ENCODE results near the gene MYBL2.

MYBL2 gene

GRCh38 chr20:43723186-43723585, 56.3 kb downstream of the MYBL2 start:
- no peak for DNase-seq (ENCODE audit: low read depth in 2 of 2)

GRCh38 chr20:43723735-43724134, 56.8 kb downstream of the MYBL2 start:
- DNase-seq (ENCODE audit: low read depth in 2 of 2): no peak

- no peak for DNase-seq (ENCODE audit: low read depth in 2 of 2)
Observed at GRCh38 chr20:43724383-43724782, 57.5 kb downstream of the MYBL2 start.

GRCh38 chr20:43725666-43726065, 58.8 kb downstream of the MYBL2 start:
- no peak for DNase-seq (ENCODE audit: low read depth in 2 of 2)

GRCh38 chr20:43726333-43726732, 59.4 kb downstream of the MYBL2 start:
- no peak for DNase-seq (ENCODE audit: low read depth in 2 of 2)

- DNase-seq (ENCODE audit: low read depth in 2 of 2): no peak
Observed at GRCh38 chr20:43726811-43727338, 60.0 kb downstream of the MYBL2 start, which contains the start of gene GTSF1L. Gene GTSF1L, minus strand, starts transcription at chr20:43727002. Its CDS starts 308 bp downstream, at chr20:43726694.

- no peak for DNase-seq (ENCODE audit: low read depth in 2 of 2)
Observed at GRCh38 chr20:43727980-43728590, 61.2 kb downstream of the MYBL2 start.

GRCh38 chr20:43728686-43729255, 61.9 kb downstream of the MYBL2 start:
- no peak for DNase-seq (ENCODE audit: low read depth in 2 of 2)

GRCh38 chr20:43731469-43731868, 64.6 kb downstream of the MYBL2 start:
- DNase-seq (ENCODE audit: low read depth in 2 of 2): no peak

GRCh38 chr20:43731927-43732326, 65.0 kb downstream of the MYBL2 start:
- DNase-seq (ENCODE audit: low read depth in 2 of 2): no peak

- DNase-seq (ENCODE audit: low read depth in 2 of 2): no peak
Observed at GRCh38 chr20:43736588-43737158, 69.8 kb downstream of the MYBL2 start.

- DNase-seq (ENCODE audit: low read depth in 2 of 2): no peak
Observed at GRCh38 chr20:43737925-43738324, 71.0 kb downstream of the MYBL2 start.

GRCh38 chr20:43739148-43739749, 72.3 kb downstream of the MYBL2 start:
- DNase-seq (ENCODE audit: low read depth in 2 of 2): no peak

GRCh38 chr20:43740642-43741041, 73.7 kb downstream of the MYBL2 start:
- no peak for DNase-seq (ENCODE audit: low read depth in 2 of 2)

GRCh38 chr20:43744151-43744611, 77.3 kb downstream of the MYBL2 start:
- no peak for DNase-seq (ENCODE audit: low read depth in 2 of 2)

- DNase-seq (ENCODE audit: low read depth in 2 of 2): no peak
Observed at GRCh38 chr20:43744966-43745730, 78.2 kb downstream of the MYBL2 start.

- no peak for DNase-seq (ENCODE audit: low read depth in 2 of 2)
Observed at GRCh38 chr20:43746344-43747137, 79.6 kb downstream of the MYBL2 start.

- no peak for DNase-seq (ENCODE audit: low read depth in 2 of 2)
Observed at GRCh38 chr20:43748274-43748673, 81.4 kb downstream of the MYBL2 start.

- DNase-seq (ENCODE audit: low read depth in 2 of 2): peak; percentile 76 to 88
Observed at GRCh38 chr20:43749734-43750294, 82.9 kb downstream of the MYBL2 start.

- DNase-seq (ENCODE audit: low read depth in 2 of 2): no peak
Observed at GRCh38 chr20:43750774-43751166, 83.9 kb downstream of the MYBL2 start.

Data from activated CD4-positive, alpha-beta T cell treated with anti-CD3 and anti-CD28 coated beads for 24 hours (primary cell).